ENCODE measurements around the gene ATF2. TPM values are rescaled to one million over a fixed set of nuclear protein-coding genes. Genes with fewer than 3 reads are reported as not detected.

The ATF2 gene
- total and polyA plus RNA-seq, 4 experiments from 2014 or later, result 26.2 to 67.4 (median 53.1) TPM

DNA sequence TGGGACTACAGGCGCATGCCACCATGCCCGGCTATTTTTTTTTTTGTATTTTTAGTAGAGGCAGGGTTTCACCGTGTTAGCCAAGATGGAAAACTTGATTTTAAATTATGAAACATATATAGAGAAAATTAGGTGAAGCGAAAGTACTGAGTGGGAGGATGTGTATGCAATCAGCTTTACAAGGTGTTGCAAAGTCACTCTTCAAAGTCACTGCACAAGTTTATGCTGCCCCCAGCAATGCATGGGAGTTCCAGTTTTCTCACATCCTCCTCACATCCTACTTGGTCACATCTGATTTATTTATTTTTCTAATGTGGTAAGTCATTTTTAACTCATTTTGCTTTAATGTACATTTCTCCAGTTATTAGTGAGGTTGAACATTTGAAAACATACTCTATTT is 113.7 kb downstream of the ATF2 start:
- Mint-ChIP-seq H3K4me3 (no peak overlapping the region), H3K27me3 (no peaks in the 10 kb centered on the region), H3K36me3 (peaks cover 10 to 33% of the 10 kb centered on the region in 2 donors), H3K4me1 (peaks cover 0 to 3% (median 0%) of the 10 kb centered on the region in 4 donors), H3K9me3 (no peaks in the 10 kb centered on the region), H3K27ac (no peak overlapping the region)
- H3K36me3 ChIP-seq (ENCODE audit: insufficient read depth, low read length), result no peaks in the 10 kb centered on the region
- H3K4me1 ChIP-seq (ENCODE audit: insufficient read depth, low read length), result no peaks in the 10 kb centered on the region
- DNase-seq, result no peak
- POLR2A ChIA-PET (ENCODE audit: partially characterized antibody), result no interaction called here
- CTCF ChIA-PET (ENCODE audit: partially characterized antibody), result no interaction called here
- no peak overlapping the region for H3K27ac ChIP-seq (ENCODE audit: low read depth, low read length)
- no peaks in the 10 kb centered on the region for H3K9me3 ChIP-seq (ENCODE audit: control insufficient read depth in 1 of 2, low read length in 2 of 2)
- H3K4me3 ChIP-seq (ENCODE audit: low read length in 2 of 2), result no peak overlapping the region
- intact Hi-C loops (cut with micrococcal nuclease), result no loop called here
- no peaks in the 10 kb centered on the region for H3K27me3 ChIP-seq (ENCODE audit: insufficient read depth, low read length)

- intact Hi-C loops (cut with micrococcal nuclease), result no loop called here
- Mint-ChIP-seq H3K4me1 (no peaks in the 10 kb centered on the region), H3K27ac (no peak overlapping the region), H3K27me3 (no peaks in the 10 kb centered on the region), H3K9me3 (peaks cover 0 to 2% (median 0%) of the 10 kb centered on the region in 8 donors), H3K4me3 (no peak overlapping the region), H3K36me3 (peaks cover 5 to 18% of the 10 kb centered on the region in 2 donors)
- no peak for DNase-seq
- ChIA-PET POLR2A (ENCODE audit: partially characterized antibody) (no interaction called here), CTCF (ENCODE audit: partially characterized antibody) (interaction anchor here (1.3 to 1.6 kb wide), 4 partner anchors 11 to 301 kb away, joined by 3 to 6 read pairs (median 4); no protein-coding TSS in a partner anchor)
- Histone ChIP-seq H3K36me3 (ENCODE audit: insufficient read depth, low read length) (no peaks in the 10 kb centered on the region), H3K27ac (ENCODE audit: low read depth, low read length) (no peak overlapping the region), H3K4me1 (ENCODE audit: insufficient read depth, low read length) (no peaks in the 10 kb centered on the region), H3K4me3 (ENCODE audit: low read length in 2 of 2) (no peak overlapping the region), H3K9me3 (ENCODE audit: control insufficient read depth in 1 of 2, low read length in 2 of 2) (no peaks in the 10 kb centered on the region), H3K27me3 (ENCODE audit: insufficient read depth, low read length) (no peaks in the 10 kb centered on the region)
Observed at GRCh38 chr2:175049661-175050060, 118.3 kb downstream of the ATF2 start.

DNA sequence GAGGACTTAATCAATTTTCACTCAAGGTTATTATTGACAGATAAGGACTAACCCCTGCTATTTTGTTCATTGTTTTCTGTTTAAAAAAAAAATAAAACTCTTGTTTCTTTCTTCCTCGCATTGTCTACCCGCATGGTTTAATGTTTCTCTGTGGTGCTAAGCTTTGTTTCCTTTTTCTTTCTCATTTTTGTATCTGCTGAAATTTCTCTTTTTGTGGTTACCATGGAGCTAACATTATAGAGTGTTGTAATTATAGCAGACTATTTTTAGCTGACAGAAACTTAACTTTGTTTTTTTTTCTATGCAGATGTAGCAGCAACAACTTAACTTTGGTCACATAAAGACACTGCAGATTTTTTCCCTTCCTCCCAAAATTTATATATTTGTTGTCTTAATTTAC is 119.7 kb downstream of the ATF2 start:
- Histone ChIP-seq H3K36me3 (ENCODE audit: insufficient read depth, low read length) (no peaks in the 10 kb centered on the region), H3K4me3 (ENCODE audit: low read length in 2 of 2) (no peak overlapping the region), H3K27ac (ENCODE audit: low read depth, low read length) (no peak overlapping the region), H3K27me3 (ENCODE audit: insufficient read depth, low read length) (no peaks in the 10 kb centered on the region), H3K4me1 (ENCODE audit: insufficient read depth, low read length) (no peaks in the 10 kb centered on the region), H3K9me3 (ENCODE audit: control insufficient read depth in 1 of 2, low read length in 2 of 2) (no peaks in the 10 kb centered on the region)
- no peaks in the 10 kb centered on the region for H3K4me1 Mint-ChIP-seq
- H3K4me3 Mint-ChIP-seq, result no peak overlapping the region
- H3K27me3 Mint-ChIP-seq, result no peaks in the 10 kb centered on the region
- intact Hi-C loops (cut with micrococcal nuclease), result no loop called here
- peaks cover 0 to 4% (median 0%) of the 10 kb centered on the region in 8 donors for H3K9me3 Mint-ChIP-seq
- H3K36me3 Mint-ChIP-seq, result peaks cover 5 to 18% of the 10 kb centered on the region in 2 donors
- POLR2A ChIA-PET (ENCODE audit: partially characterized antibody), result interaction anchor here (0.5 kb wide), 1 partner anchor 35 kb away, joined by 3 read pairs; no protein-coding TSS in a partner anchor
- DNase-seq, result no peak
- CTCF ChIA-PET (ENCODE audit: partially characterized antibody), result interaction anchor here (1.3 to 1.6 kb wide), 2 partner anchors 10 to 299 kb away, joined by 4 to 5 read pairs; no protein-coding TSS in a partner anchor
- H3K27ac Mint-ChIP-seq, result no peak overlapping the region

- CTCF ChIA-PET (ENCODE audit: partially characterized antibody), result no interaction called here
Observed at GRCh38 chr2:175039490-175039889, 128.5 kb downstream of the ATF2 start.

DNA sequence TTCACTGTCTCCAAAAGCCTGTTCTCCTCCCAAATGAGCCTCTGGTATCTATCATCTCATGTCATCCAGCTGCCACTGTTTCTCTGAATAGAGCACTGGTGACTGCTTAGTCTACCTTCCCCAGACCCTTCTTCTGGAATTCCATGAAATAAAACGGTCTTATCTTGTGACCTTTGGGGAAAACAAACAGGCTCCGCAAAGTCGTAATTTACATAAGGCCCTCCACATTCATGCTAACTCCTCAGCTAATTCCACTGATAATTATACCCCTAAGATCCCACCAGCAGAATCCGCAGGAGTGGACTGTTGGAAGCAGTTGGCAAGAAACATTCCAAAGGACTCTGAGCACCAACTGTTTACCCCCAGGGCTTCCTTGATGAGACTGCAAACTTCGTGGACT is 129.0 kb downstream of the ATF2 start:
- Histone ChIP-seq H3K9me3 (ENCODE audit: control insufficient read depth in 1 of 2, low read length in 2 of 2) (no peaks in the 10 kb centered on the region), H3K4me1 (ENCODE audit: insufficient read depth, low read length) (peaks cover 4% of the 10 kb centered on the region), H3K4me3 (ENCODE audit: low read length in 2 of 2) (no peak overlapping the region), H3K27ac (ENCODE audit: low read depth, low read length) (no peak overlapping the region), H3K36me3 (ENCODE audit: insufficient read depth, low read length) (no peaks in the 10 kb centered on the region), H3K27me3 (ENCODE audit: insufficient read depth, low read length) (no peaks in the 10 kb centered on the region)
- H3K27ac Mint-ChIP-seq, result peak overlapping the region in 2 of 7 donors; percentile 60 to 74
- H3K4me1 Mint-ChIP-seq, result peaks cover 4 to 9% (median 7%) of the 10 kb centered on the region in 4 donors
- no peak overlapping the region for H3K4me3 Mint-ChIP-seq
- intact Hi-C loops (cut with micrococcal nuclease), result loop anchor here (10.0 kb wide), 1 partner anchor 146 kb away; the partner anchor contains the start of gene ATP5MC3
- no peaks in the 10 kb centered on the region for H3K27me3 Mint-ChIP-seq
- peaks cover 0 to 2% (median 0%) of the 10 kb centered on the region in 8 donors for H3K9me3 Mint-ChIP-seq
- CTCF ChIA-PET (ENCODE audit: partially characterized antibody), result interaction anchor here (1.5 kb wide), 1 partner anchor 1059 kb away, joined by 3 read pairs; no protein-coding TSS in a partner anchor
- no peaks in the 10 kb centered on the region for H3K36me3 Mint-ChIP-seq
- POLR2A ChIA-PET (ENCODE audit: partially characterized antibody), result interaction anchor here (0.9 kb wide), 1 partner anchor 321 kb away, joined by 3 read pairs; no protein-coding TSS in a partner anchor
- no peak for DNase-seq

More at GRCh38 chr2:175039490-175039889, 128.5 kb downstream of the ATF2 start:
- H3K27me3 ChIP-seq (ENCODE audit: insufficient read depth, low read length), result no peaks in the 10 kb centered on the region
- H3K36me3 ChIP-seq (ENCODE audit: insufficient read depth, low read length), result no peaks in the 10 kb centered on the region
- H3K4me3 ChIP-seq (ENCODE audit: low read length in 2 of 2), result no peak overlapping the region
- H3K4me1 ChIP-seq (ENCODE audit: insufficient read depth, low read length), result peaks cover 4% of the 10 kb centered on the region
- Mint-ChIP-seq H3K4me1 (peaks cover 4 to 9% (median 7%) of the 10 kb centered on the region in 4 donors), H3K27me3 (no peaks in the 10 kb centered on the region), H3K9me3 (peaks cover 0 to 3% (median 0%) of the 10 kb centered on the region in 8 donors), H3K4me3 (no peak overlapping the region), H3K36me3 (no peaks in the 10 kb centered on the region), H3K27ac (no peak overlapping the region)
- no peak for DNase-seq
- H3K9me3 ChIP-seq (ENCODE audit: control insufficient read depth in 1 of 2, low read length in 2 of 2), result no peaks in the 10 kb centered on the region
- POLR2A ChIA-PET (ENCODE audit: partially characterized antibody), result interaction anchor here (0.9 kb wide), 1 partner anchor 322 kb away, joined by 3 read pairs; no protein-coding TSS in a partner anchor
- H3K27ac ChIP-seq (ENCODE audit: low read depth, low read length), result no peak overlapping the region
- intact Hi-C loops (cut with micrococcal nuclease), result loop anchor here (10.0 kb wide), 1 partner anchor 145 kb away; the partner anchor contains the start of gene ATP5MC3

DNA sequence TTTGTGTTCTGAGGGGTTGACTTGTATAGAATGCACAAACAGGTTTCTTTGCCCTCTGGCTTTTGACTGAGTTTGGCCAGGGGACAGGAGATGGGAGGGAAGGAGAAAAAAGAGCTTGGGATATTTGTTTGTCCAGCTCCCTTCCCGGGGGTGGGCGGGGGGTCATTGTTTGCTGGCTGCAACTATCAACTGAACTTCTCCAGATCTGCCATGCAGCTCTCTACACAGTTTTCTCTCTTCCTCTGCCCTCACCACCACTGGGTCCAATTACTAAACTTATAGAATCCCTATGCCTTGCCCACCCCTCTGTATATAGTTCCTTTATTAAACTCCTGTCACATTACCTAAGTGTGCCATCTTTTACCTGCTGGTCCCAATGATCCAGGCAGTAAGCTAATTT is 130.1 kb downstream of the ATF2 start:
- Mint-ChIP-seq H3K27me3 (no peaks in the 10 kb centered on the region), H3K27ac (peak overlapping the region in 2 of 7 donors; percentile 11 to 69), H3K36me3 (no peaks in the 10 kb centered on the region), H3K9me3 (no peaks in the 10 kb centered on the region), H3K4me1 (peaks cover 4 to 9% (median 7%) of the 10 kb centered on the region in 4 donors), H3K4me3 (no peak overlapping the region)
- peaks cover 4% of the 10 kb centered on the region for H3K4me1 ChIP-seq (ENCODE audit: insufficient read depth, low read length)
- CTCF ChIA-PET (ENCODE audit: partially characterized antibody), result interaction anchor here (1.0 to 1.5 kb wide), 3 partner anchors 11 to 1060 kb away, joined by 3 to 4 read pairs (median 3); no protein-coding TSS in a partner anchor
- POLR2A ChIA-PET (ENCODE audit: partially characterized antibody), result no interaction called here
- H3K4me3 ChIP-seq (ENCODE audit: low read length in 2 of 2), result no peak overlapping the region
- H3K9me3 ChIP-seq (ENCODE audit: control insufficient read depth in 1 of 2, low read length in 2 of 2), result no peaks in the 10 kb centered on the region
- H3K27ac ChIP-seq (ENCODE audit: low read depth, low read length), result no peak overlapping the region
- H3K27me3 ChIP-seq (ENCODE audit: insufficient read depth, low read length), result no peaks in the 10 kb centered on the region
- intact Hi-C loops (cut with micrococcal nuclease), result loop anchor here (2.0 to 10.0 kb wide), 2 partner anchors 147 to 1059 kb away; partner anchors contain the start of gene ATP5MC3
- no peaks in the 10 kb centered on the region for H3K36me3 ChIP-seq (ENCODE audit: insufficient read depth, low read length)
- no peak for DNase-seq

DNA sequence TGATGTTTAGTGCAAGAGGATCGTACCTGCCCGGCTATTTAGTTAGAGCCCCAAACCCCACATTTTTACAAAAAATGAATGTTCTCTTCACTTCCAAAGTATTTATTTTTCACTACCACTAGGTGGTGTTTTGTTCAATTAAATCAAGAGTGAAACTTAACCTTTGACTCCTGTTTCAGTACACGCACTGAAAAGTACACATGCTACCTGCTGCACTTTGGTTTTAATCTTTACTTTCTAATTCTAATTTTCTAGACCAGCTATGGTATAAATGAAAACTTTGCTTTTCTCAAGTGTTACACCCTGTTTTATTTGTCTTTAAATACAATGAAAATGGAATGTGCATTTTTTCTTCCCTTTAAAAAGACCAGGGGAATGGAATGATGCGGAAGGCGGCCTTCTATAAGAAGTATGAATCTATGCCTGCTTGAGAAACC is 131.4 kb downstream of the ATF2 start:
- Histone ChIP-seq H3K4me1 (ENCODE audit: insufficient read depth, low read length) (peaks cover 4% of the 10 kb centered on the region), H3K4me3 (ENCODE audit: low read length in 2 of 2) (no peak overlapping the region), H3K27ac (ENCODE audit: low read depth, low read length) (no peak overlapping the region), H3K36me3 (ENCODE audit: insufficient read depth, low read length) (no peaks in the 10 kb centered on the region), H3K27me3 (ENCODE audit: insufficient read depth, low read length) (no peaks in the 10 kb centered on the region), H3K9me3 (ENCODE audit: control insufficient read depth in 1 of 2, low read length in 2 of 2) (no peaks in the 10 kb centered on the region)
- H3K4me1 Mint-ChIP-seq, result peaks cover 4 to 9% (median 7%) of the 10 kb centered on the region in 4 donors
- POLR2A ChIA-PET (ENCODE audit: partially characterized antibody), result no interaction called here
- H3K27me3 Mint-ChIP-seq, result no peaks in the 10 kb centered on the region
- H3K9me3 Mint-ChIP-seq, result no peaks in the 10 kb centered on the region
- no peaks in the 10 kb centered on the region for H3K36me3 Mint-ChIP-seq
- intact Hi-C loops (cut with micrococcal nuclease), result loop anchor here (2.0 to 10.0 kb wide), 2 partner anchors 148 to 1060 kb away; partner anchors contain the start of gene ATP5MC3
- CTCF ChIA-PET (ENCODE audit: partially characterized antibody), result interaction anchor here (1.0 kb wide), 1 partner anchor 13 kb away, joined by 6 read pairs; no protein-coding TSS in a partner anchor
- peak overlapping the region in 7 of 8 donors; percentile 61 to 79 (median 69) for H3K4me3 Mint-ChIP-seq
- H3K27ac Mint-ChIP-seq, result peak overlapping the region; percentile 10 to 87 (median 72)
- DNase-seq, result peak in 4 of 5 donors; percentile 38 to 49 (median 47)
